GM19452 (cell line): ENCODE data around the gene GCKR.
"Not testable (repeated sequence)": the region's sequence is repeated elsewhere in the genome, so short reads cannot be mapped to it uniquely, and the experiment has no call there.

Experiments
- ATAC-seq: cut with Tn5 transposase; IDR thresholded peaks from one replicate; pipeline ENCODE4 v1.9.1; 2021; ENCODE audit not compliant: unreplicated experiment

The GCKR gene

DNA sequence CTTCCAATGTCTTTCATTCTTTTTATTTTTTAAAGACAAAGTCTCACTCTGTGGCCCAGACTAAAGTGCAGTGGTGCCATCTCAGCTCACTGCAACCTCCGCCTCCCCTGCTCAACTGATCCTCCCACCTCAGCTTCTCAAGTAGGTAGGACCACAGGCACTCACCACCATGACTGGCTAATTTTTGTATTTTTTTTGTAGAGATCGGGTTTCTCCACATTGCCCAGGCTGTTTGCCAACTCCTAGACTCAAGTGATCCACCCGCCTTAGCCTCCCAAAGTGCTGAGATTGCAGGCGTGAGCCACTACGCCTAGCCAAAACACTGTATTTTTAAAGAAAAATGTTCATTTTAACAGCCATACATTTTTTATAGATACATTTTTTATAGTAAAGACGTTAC lies 12.7 kb downstream of the GCKR start:
- no peak for ATAC-seq

DNA sequence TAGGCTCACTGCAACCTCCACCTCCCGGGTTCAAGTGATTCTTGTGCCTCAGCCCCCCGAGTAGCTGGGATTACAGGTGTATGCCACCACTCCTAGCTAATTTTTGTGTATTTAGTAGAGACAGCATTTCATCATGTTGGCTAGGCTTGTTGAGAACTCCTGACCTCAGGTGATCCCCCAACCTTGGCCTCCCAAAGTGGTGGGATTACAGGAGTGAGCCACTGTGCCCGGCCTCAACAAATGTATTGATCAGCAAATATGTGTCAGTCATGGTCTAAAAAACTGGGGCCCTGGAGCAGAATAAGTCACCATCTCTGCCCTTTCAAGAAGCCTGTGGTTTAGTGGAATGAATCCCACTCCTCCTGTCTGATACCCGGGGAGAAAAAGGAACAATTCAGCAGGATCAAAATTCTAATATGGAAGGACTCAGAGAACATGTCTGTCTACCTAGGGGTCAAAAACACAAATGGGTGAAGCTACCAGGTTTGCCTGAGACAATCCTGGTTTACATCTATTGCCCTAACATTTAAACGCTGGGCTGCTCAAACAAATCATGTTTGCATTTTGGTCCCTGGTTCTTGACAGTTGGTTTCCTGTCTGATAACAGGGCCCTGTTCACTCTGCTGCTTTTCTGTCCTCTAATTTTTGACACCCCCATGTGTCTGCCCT lies 21.6 kb downstream of the GCKR start:
- no peak for ATAC-seq

DNA sequence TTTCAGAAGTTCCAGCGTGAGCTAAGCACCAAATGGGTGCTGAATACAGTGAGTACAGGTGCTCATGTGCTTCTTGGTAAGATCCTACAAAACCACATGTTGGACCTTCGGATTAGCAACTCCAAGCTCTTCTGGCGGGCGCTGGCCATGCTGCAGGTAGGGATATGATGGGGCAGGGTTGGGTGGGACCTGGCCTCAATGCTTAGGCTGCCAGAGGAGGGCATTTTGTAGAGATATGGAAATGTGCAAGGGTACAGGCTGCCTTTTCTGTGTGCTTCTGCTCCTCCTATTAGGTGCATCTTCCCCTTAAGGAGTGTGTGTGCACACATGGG lies 22.1 kb downstream of the GCKR start:
- ATAC-seq: no peak

DNA sequence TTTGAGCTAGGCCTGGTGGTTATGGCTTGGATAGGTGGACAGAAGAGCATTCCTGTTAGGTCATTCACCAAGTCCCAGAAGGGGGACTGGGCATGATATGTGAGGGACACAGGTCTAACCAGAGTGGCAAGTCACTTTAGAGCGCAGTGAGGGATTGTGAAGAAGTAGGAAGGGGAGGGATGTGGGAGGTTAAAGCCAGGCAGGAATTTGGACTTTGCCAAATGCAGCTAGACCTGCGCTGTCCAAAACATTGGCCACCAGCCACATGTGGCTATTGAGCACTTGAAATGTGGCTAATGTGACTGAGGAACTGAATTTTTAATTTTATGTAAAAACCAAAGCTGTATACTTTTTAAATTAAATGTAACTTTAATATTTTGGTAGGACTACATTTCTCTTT lies 23.7 kb downstream of the GCKR start:
- ATAC-seq: no peak

DNA sequence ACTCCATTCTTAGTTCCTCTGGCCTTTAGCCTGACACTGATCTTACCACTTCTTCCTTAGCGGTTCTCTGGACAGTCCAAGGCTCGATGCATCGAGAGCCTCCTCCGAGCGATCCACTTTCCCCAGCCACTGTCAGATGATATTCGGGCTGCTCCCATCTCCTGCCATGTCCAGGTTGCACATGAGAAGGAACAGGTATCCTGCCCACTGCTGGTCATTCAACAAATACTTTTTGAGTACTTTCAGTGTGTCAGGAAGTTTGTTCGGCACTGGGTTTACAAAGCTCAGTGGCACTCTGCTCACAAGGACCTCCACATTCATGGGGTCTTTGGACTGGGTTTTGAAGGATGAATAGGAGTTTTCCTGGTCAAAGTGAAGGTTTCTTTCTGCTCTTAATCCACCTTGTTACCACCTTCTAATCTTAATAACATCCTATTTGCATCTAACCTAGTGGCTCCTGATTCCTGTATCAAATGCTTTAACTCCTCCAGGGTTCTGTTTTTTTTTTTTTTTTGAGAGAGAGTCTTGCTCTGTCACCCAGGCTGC lies 25.8 kb downstream of the GCKR start:
- no peak for ATAC-seq

DNA sequence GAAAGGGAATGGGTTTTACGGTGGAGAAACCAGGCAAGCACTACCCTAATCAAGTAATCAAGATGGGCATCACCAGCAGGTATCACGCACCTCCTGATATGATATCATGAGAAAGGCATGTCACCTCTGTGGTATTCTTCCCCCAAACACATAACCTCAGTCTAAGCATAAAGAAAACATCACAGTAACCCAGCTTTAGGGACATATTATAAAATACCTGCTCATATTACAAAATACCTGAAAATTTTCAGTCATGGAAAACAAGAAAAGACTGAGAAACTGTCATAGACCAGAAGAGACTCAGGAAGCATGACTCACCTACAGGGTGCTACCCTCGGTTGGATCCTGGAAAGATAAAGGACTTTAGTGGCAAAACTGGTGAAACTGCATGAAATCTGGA lies 30.5 kb downstream of the GCKR start:
- no peak for ATAC-seq

DNA sequence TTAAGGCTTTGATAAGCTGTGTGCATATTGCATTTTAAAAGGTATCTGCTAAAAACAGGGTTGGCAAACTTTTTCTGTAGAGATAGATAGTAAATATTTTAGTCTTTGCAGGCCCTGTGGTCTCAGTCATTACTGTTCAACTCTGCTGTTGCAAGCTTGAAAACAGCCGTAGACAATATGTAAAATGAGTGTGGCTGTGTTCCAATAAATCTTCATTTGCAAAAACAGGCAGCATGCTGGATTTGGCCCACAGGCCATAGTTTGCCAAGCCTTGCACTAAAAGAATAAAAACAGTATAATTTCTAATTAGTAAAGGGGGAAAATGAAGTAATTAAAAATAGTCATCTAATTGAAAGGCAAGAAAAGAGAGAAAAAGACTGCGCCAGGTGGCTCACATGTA lies 35.3 kb downstream of the GCKR start:
- no peak for ATAC-seq

DNA sequence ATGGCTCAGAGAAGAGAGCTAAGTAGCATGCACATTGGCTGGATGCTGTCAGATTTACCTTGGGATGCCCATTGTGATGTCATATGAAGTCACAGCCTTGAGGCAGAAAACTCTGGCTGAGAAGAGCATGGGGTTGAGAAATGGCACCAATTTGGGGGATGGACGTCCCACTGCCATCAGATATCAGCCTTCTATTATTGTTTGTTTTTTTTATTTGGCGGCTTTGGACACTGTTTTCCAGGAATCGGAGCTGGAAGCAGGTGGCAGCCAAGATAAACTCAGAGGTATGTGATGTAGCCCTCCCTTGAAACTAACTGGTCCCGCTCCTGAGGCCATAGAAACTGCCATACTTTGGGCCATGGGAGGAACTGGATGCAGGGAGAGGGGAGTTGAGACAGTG lies 40.6 kb downstream of the GCKR start:
- no peak for ATAC-seq

DNA sequence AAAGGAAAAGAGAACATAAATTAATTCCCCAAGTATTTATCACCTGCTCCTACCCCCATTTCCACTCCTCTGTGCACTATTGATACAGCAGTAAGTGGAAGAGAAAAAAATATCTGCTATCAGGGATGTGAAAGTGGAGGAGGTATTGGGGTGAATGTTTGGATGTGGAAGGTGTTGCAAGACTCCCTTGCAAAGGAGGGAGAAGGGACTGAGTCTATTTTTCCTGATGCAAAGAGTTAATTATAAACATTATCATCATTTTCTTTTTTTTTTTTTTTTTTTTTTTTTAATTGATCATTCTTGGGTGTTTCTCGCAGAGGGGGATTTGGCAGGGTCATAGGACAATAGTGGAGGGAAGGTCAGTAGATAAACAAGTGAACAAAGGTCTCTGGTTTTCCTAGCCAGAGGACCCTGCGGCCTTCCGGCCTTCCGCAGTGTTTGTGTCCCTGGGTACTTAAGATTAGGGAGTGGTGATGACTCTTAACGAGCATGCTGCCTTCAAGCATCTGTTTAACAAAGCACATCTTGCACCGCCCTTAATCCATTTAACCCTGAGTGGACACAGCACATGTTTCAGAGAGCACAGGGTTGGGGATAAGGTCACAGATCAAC lies 42.3 kb downstream of the GCKR start:
- ATAC-seq: not testable (repeated sequence)

DNA sequence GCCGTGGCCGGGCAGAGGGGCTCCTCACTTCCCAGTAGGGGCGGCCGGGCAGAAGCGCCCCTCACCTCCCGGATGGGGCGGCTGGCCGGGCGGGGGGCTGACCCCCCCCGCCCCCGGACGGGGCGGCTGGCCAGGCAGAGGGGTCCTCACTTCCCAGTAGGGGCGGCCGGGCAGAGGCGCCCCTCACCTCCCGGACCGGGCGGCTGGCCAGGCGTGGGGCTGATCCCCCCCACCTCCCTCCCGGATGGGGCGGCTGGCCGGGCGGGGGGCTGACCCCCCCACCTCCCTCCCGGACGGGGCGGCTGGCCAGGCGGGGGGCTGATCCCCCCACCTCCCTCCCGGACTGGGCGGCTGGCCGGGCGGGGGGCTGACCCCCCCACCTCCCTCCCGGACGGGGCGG lies 43.0 kb downstream of the GCKR start:
- ATAC-seq: not testable (repeated sequence)

DNA sequence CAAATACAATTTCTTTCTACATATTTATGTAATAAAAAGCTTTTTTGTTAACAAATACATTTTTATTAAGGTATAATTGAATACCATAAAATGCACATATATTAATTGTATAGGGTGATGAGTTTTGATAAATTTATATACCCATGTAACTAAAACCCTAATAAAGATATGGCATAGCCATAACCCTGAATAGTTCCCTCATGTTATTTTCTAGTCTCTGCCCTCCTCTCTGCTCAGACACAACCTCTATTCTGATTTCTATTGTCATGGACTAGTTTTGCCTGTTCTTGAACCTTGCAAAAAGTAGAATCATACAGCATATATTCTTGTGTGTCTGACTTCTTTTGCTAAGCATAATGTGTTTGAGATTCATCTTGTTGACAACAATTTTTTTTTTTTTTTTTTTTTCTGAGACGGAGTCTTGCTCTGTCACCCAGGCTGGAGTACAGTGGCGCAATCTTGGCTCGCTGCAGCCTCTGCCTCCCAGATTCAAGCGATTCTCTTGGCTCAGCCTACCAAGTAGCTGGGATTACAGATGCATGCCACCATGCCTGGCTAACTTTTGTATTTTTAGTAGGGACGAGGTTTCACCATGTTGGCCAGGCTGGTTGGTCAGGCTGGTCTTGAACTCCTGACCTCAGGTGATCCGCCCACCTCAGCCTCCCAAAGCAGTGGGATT lies 47.6 kb downstream of the GCKR start:
- no peak for ATAC-seq

DNA sequence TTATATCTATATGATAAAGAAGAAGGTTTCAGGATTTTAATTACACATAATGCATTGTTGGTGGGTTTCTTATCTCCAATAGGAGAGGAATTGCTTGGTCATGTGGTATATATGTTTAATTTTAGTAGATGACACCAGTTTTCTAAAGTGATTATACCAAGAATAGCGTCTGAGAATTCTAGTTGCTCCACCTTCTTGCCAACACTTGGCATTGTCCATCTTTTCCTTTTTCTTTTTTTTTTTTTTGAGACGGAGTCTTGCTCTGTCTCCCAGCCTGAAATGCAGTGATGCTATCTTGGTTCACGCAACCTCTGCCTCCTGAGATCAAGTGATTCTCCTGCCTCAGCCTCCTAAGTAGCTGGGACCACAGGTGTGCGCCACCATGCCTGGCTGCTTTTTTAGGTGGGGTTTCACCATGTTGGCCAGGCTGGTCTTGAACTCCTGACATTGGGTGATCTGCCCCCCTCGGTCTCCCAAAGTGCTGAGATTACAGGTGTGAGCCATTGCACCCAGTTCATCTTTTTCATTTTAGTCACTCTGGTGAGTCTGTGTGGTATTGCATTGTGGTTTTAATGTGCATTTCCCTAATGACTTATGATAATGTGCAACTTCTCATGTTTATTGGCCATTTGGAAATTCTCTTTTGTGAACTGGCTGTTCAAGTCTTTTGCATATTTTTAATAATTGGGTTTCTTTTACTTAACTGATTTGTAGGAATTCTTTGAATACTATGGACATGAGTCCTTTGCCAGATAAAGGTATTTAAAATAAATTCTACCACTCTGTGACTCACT lies 48.9 kb downstream of the GCKR start:
- ATAC-seq: no peak

DNA sequence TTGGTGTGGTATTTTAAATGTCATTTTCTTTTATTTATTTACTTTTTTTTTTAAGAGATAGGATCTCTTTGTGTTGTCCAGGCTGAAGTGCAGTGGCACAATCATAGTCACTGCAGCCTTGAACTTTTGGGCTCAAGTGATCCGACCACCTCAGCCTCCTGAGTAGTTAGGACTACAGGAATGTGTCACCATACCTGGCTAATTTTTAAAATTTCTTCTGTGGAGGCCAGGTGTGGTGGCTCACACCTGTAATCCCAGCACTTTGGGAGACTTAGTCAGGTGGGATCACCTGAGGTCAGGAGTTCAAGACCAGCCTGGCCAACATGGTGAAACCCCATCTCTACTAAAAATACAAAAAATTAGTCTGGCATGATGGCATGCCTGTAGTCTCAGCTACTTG lies 52.7 kb downstream of the GCKR start:
- no peak for ATAC-seq

DNA sequence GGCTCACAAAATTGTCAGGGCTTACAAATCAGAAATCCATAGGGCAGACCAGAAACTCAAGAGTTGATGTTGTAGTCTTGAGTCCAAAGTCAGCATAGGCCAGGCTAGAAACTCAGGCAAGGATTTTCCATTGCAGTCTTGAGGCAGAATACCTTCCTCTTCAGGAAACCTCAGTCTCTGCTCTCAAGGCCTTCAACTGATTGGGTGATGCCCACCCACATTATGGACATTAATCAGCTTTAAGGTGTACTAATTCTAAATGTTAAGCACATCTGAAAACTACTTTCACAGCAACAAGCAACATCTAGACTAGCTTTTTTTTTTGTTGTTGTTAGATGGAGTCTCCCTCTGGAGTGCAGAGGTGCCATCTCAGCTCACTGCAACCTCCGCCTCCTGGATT lies 54.9 kb downstream of the GCKR start:
- no peak for ATAC-seq

DNA sequence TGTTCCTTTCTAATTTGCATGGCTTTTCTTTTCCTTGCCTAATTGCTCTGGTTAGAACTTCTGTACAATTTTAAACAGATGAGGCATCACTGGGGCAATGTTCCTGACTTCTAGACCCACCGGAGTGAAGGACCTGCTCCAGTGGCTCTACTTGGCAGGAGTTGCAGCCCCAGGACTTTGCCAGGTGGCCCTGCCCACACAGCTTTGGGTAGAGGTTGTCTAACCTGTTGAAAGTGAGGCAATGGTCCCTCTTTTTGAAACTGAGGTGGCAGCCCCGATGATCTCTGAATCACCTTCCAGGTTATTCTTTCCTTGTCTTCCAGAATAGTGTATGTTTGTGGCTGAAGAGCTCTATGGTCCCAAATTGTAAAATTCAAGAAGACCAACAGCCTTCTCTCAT lies 56.3 kb downstream of the GCKR start:
- no peak for ATAC-seq

DNA sequence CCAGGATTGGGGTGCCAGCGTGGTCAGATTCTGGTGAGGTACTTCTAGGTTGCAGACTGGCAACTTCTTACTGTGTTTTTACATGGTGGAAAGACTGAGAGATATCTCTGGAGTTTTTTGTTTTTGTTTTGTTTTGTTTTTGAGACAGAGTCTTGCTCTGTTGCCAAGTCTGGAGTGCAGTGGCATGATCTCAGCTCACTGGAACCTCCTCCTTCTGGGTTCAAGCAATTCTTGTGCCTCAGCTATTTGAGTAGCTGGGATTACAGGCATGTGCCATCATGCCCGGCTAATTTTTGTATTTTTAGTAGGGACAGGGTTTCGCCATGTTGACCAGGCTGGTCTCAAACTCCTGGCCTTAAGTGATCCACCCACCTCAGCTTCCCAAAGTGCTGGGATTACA lies 57.8 kb downstream of the GCKR start:
- not testable (repeated sequence) for ATAC-seq

DNA sequence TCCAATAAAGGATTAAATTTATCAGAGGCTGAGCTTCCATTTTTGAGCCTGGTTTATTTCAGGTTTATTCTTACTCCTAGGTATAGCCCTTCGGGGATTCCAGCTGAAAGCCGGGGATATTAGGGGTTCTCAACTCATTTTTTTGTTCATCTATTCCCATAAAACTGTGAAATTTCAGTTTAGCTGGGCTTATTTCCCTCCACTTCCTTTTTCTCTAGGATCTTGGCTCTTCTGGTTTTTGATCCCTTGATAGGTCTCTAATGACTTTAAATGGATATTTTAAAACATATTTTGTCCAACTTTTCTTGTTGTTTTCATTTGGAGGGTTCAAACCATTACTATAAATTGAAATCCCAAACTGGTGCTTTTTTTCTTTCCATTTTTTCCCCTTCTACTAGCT lies 62.6 kb downstream of the GCKR start:
- no peak for ATAC-seq

DNA sequence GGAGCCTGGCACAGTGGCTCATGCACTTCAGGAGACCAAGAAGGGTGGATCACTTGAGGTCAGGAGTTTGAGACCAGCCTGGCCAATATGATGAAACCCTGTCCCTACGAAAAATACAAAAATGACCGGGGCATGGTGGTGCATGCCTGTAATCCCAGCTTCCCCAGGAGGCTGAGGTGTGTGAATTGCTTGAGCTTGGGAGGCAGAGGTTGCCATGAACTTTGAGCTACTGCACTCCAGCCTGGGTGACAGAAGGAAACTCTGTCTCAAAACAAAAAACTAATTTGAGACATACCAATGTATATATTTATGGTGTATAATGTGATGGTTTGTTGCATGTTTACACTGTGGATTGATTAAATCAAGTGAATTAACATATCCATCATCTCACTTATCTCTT lies 64.4 kb downstream of the GCKR start:
- no peak for ATAC-seq

DNA sequence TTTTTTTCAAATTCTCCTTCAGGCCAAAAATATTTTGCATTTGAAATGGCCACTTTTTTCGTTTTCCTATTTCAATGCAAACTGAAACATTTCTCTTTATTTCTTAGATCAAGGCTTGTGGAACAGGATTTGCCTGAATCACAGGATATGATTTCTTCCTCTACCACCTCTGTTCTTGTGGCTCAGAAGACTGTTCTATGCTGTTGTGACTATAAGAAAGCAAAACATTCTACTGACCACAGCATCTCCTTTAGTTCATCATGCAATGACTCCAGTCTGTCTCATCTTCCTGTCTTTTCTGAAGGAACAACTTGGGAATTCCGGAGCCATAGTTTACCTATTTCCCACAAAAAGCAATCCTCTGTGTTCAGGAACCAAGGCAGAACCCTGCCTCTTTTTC lies 70.0 kb downstream of the GCKR start:
- ATAC-seq: no peak

DNA sequence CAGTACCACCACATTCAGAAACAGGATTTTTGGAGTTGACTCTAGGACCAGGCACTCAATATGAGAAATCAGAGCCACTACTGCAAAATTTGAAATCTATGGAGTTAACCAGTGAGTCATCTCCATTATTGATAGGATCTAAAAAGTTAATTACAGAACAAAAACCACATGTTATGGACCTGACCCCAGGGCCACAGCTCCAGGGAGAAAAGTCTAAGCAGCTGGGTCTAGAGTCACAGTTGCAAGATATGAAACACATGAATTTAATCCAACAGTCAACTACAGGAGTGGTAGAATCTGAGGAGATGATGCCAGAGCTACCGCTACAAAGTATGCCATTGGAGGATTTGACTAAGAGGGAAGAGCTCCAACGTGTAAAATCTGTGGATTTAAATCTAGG lies 72.8 kb downstream of the GCKR start:
- ATAC-seq: no peak

DNA sequence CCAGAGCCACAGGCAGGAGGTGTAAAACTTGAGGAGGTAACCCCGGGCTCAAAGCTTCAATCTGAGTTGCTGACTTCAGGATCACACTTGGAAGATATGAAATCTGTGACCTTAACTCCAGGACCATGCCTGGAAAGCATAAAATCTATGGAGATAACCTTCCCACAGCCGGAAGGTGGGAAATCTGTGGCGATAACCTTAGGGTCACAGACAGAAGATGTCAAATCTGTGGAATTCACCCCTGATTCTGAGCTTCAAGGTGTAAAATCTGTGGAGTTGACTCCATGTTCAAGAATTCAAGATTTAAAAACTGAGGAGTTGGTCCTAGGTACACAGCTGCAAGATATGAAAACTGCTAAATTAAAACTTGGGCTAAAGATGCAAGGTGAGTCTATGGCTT lies 74.6 kb downstream of the GCKR start:
- no peak for ATAC-seq

DNA sequence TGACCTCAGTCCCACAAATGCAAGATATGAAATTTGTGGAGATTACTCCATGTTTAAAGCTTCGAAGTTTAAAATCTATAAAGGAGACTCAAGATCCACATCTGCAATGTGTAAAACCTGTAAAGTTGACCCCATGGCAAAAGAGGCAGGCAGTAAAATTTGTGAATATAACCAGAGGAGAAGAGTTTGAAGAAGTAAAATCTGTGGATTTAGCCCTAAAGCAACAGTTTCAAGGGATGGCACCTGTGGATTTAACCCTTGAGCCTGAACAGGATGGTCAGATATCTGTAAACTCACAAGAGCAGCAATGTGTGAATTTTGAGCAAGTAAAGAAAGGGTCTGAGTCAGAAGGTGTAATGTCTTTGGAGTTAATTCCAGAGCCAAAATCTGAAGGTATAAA lies 75.0 kb downstream of the GCKR start:
- ATAC-seq: no peak
